Measurements from ENCODE around the gene HIRA.

HIRA gene

GRCh38 chr22:19287076-19287707 is 144.3 kb downstream of the HIRA start:
- DNase-seq (ENCODE audit: low read depth in 1 of 2, low spot score in 1 of 2) = no peak

DNA sequence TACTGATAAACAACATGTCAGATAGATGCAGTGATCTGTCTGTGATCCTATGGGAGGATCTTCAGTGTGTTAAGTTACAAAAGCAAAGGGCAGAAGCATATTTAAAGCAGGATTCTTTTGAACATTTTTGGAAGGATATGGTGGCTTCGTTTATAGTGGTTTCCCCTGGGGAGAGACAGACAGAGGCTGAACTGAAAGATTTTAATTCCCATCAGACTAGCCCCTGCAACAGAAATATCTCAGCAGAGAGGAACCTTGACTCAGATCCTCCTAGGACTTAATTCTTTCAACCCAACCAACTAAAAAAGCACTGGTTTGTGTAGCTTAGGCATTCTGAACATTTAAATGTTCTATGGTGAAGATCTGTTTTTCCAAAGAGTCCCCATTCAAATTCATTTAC is 145.7 kb downstream of the HIRA start:
- DNase-seq (ENCODE audit: low read depth in 1 of 2, low spot score in 1 of 2) = no peak
